BJ (cell line): ENCODE measurements around the gene ZNF292. TPM values are rescaled to one million over a fixed set of nuclear protein-coding genes. Genes with fewer than 3 reads are reported as not detected.

Source experiments
- CTCF ChIA-PET: fragments of 350-600 bp; formaldehyde crosslinking; extraction: SDS; loops from one replicate; lab custom pipeline; 2021; ENCODE audit warnings: antibody characterized with exemption, inconsistent platforms; lab: Yijun Ruan, JAX
- POLR2A ChIA-PET: fragments of 300-600 bp; sonication (Branson Sonifier 250); formaldehyde crosslinking; extraction: SDS; loops from one replicate; lab custom pipeline; 2021; ENCODE audit warnings: antibody characterized with exemption; lab: Charles Lee
- DNase-seq: peaks from one replicate; pipeline ENCODE4 v3.0.0-alpha.2; 2011; ENCODE audit warnings: low read depth
- H3K27me3 ChIP-seq: 2 replicates; pipeline ENCODE4 v1.6.0; 2011; ENCODE audit warnings: low read length; ENCODE audit not compliant: control insufficient read depth, insufficient read depth
- H3K36me3 ChIP-seq: 2 replicates; pipeline ENCODE4 v1.5.1; 2011; ENCODE audit warnings: low read length; ENCODE audit not compliant: control insufficient read depth, insufficient read depth
- H3K4me3 ChIP-seq: 2 replicates; pipeline ENCODE4 v1.5.1; 2011; ENCODE audit warnings: low read depth, mild to moderate bottlenecking, control low read depth, low read length
- polyA minus RNA-seq: library from RNA; depleted of rRNA, polyadenylated mRNA; stranded (reverse); fragments of >200 nt; gene quantifications from 2 replicates; pipeline ENCODE4 v1.2.3, GENCODE V29; 2011; rRNA and poly(A)+ RNA removed
- polyA plus RNA-seq: library from polyadenylated mRNA; depleted of rRNA; stranded (reverse); fragments of >200 nt; gene quantifications from 2 replicates; pipeline ENCODE4 v1.2.3, GENCODE V29; 2011; rRNA removed
- TF ChIP-seq, protein P1 (sequence below): IDR thresholded peaks from 2 replicates; pipeline ENCODE4 v1.5.1; 2011; ENCODE audit warnings: low read depth, mild to moderate bottlenecking, control low read depth, inconsistent platforms, low read length, moderate library complexity; ENCODE audit not compliant: insufficient read depth

ZNF292 gene
- 4.1 and 8.5 TPM in 2 replicates for polyA plus RNA-seq
- 18.8 and 19.1 TPM in 2 replicates for polyA minus RNA-seq

DNA sequence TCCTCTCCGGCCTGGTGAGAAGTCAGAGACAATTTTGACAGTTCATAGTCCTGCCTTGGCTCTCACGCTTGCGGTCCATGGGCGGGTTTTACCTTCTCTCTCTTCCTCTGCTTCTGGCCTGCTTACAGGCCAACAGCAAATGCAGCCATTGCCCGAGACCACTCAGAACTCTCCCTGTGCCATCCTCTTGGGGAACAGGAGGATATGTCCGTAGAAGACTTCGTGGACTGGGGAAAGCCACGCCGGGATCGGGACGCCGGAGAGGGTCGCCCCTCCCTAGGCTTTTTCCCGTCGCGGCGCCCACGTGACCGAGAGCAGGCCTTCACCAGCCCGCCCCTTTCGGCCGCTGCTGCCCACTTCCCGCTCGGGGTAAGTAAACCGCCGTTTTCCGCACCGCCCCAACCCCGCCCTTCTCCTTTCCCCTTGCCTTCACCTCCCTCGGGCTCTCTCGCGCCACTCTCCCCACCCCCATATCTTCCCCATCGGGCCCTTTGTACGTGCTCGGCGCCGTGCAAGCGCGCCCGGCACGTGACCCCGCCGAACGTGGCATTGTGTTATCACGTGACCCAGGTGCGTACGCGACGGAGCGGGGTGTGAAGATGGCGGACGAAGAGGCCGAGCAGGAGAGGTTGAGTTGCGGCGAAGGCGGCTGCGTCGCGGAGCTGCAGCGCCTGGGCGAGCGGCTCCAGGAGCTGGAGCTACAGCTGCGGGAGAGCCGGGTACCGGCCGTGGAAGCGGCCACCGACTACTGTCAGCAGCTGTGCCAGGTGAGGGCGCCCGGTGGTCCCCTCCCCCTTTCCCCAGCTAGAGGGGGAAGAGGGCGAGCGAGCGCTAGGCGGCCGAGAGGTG, at the start of gene ZNF292:
Gene ZNF292 (plus strand): TSS at position 573 of the 849 bp plus-strand sequence. CDS start 27 bp downstream, at position 600.
- ChIA-PET POLR2A (no interaction called here), CTCF (interaction anchor here (1.5 kb wide), 1 partner anchor 17 kb away, joined by 7 read pairs; no protein-coding TSS in a partner anchor)
- TF ChIP-seq, protein P1, sequence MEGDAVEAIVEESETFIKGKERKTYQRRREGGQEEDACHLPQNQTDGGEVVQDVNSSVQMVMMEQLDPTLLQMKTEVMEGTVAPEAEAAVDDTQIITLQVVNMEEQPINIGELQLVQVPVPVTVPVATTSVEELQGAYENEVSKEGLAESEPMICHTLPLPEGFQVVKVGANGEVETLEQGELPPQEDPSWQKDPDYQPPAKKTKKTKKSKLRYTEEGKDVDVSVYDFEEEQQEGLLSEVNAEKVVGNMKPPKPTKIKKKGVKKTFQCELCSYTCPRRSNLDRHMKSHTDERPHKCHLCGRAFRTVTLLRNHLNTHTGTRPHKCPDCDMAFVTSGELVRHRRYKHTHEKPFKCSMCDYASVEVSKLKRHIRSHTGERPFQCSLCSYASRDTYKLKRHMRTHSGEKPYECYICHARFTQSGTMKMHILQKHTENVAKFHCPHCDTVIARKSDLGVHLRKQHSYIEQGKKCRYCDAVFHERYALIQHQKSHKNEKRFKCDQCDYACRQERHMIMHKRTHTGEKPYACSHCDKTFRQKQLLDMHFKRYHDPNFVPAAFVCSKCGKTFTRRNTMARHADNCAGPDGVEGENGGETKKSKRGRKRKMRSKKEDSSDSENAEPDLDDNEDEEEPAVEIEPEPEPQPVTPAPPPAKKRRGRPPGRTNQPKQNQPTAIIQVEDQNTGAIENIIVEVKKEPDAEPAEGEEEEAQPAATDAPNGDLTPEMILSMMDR, result no peak
- Histone ChIP-seq H3K27me3 (no peaks in the 10 kb centered on the region), H3K4me3 (peak within 1 kb of the TSS; percentile 88), H3K36me3 (no peaks in the 10 kb centered on the region)
- peak; percentile 90 for DNase-seq

DNA sequence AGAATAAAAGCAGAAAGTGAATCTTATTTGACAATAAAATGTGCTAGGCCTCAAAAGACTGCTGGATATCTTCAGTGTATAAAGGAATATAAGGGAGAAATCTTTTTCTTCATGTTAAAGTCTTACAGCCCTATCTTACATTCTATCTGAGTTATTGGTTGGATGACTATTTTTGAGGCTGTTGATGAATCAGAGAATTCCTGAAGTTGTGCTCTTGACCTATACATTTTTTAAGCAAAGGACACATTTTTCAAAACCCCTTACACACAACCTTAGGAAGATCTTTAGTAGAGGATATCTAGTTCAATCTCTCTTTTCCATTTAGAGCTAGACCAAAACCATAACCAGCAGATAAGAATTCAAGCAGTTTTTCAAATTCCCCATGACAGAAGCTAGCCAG, 49.5 kb upstream of the ZNF292 start:
- H3K4me3 ChIP-seq, result no peak overlapping the region
- TF ChIP-seq, protein P1, result no peak
- no peaks in the 10 kb centered on the region for H3K36me3 ChIP-seq
- ChIA-PET POLR2A (no interaction called here), CTCF (no interaction called here)
- H3K27me3 ChIP-seq, result no peaks in the 10 kb centered on the region
- peak; percentile 20 for DNase-seq

DNA sequence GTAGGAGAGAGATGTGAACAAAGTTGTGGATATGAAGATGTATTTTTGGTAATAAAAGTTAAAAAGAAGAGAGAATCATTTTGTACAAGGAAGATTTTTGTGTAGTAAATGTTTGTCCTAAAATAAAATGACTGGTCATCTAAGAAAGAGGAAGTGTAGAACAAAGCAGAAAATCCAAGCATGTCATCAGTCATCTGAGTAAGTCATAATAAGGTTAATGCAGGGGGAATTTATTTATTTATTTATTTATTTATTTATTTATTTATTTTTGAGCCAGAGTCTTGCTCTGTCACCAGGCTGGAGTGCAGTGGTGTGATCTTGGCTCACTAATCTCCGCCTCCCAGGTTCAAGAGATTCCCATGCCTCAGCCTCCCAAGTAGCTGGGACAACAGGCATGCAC, 44.7 kb upstream of the ZNF292 start:
- CTCF ChIA-PET, result interaction anchor here (1.0 kb wide), 1 partner anchor 10 kb away, joined by 3 read pairs; no protein-coding TSS in a partner anchor
- Histone ChIP-seq H3K4me3 (no peak overlapping the region), H3K27me3 (no peaks in the 10 kb centered on the region), H3K36me3 (no peaks in the 10 kb centered on the region)
- no peak for DNase-seq
- TF ChIP-seq, protein P1, result no peak
- POLR2A ChIA-PET, result interaction anchor here (0.6 kb wide), 1 partner anchor 110 kb away, joined by 5 read pairs; no protein-coding TSS in a partner anchor

DNA sequence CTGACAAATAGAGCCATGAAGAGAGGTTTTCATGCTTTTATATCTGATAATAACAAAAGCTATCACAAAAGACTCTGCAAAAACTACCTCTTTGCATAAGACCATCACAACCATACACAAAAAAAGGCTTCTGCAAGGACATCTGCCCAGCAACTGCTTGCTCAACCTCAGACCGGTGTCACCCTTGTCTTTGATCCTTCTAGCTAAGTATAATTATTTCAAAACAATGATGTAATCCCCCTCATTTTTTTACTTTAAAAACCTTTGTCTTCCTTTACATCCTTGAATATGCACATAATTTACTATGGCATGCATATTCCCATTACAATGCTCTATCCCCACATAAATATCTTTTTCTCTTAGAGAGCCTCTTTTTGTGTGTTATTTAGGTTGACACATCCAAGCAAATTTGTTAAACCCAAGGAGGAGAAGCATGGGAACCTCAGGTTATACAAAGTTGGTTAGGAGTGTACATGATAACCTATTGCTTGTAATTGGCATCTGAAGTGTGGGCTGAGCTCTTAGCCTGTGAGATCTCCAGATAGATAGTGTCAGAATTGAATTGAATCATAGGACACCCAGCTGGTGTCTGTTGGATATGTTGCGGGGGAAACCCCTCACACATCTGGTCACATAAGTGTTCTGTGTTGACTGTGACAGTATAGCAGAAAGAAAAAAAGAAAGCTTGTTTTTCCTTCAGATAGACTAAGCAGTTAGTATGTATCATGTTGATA, 39.8 kb upstream of the ZNF292 start:
- POLR2A ChIA-PET, result no interaction called here
- CTCF ChIA-PET, result interaction anchor here (1.1 to 1.3 kb wide), 2 partner anchors 24 to 35 kb away, joined by 3 to 4 read pairs; no protein-coding TSS in a partner anchor

More for the DNA sequence above, 39.8 kb upstream of the ZNF292 start:
- Histone ChIP-seq H3K27me3 (no peaks in the 10 kb centered on the region), H3K4me3 (no peak overlapping the region), H3K36me3 (no peaks in the 10 kb centered on the region)
- TF ChIP-seq, protein P1, result no peak
- no peak for DNase-seq
